NCI-H748 treated with DMSO at 0.1 percent for 48 hours (cell line): ENCODE results near the gene CPXM2.

Experiments used
- DNase-seq: peaks from one replicate; lab custom pipeline; 2025; lab: John Stamatoyannopoulos, UW

Gene CPXM2

DNA sequence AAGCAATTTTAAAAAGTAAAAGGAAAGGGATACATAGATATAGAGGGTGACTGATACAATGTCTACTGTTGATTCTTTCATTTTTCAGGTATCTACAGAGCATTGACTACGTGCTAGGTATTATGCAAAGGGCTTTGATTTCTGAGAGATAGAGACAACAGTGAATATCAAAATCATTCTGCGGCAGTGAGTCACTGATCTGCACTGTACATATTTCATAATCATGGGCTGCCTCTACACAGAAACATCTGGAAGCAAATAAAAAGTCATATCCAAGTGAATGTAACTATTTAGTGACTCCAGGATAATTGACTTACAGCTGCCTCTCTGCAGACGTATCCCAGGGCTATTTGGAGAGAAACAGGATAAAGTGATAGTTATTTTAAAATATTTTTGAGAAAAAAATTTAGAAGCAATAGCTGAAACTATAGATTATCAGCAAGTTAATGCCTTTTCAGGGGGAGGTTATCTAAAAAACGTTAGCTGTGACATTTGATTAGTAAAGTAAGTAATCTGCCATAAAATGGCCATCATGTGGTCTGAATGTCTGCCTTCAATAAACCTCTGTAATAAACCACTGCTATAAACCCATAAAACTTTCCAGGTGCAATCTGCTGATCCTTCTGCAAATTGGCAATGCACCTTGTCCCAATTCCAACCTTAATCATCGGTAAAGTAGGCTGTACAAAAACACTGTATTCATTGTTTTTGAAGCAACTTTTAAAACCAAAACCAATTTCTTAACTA is 43.7 kb downstream of the CPXM2 start:
- no peak for DNase-seq

GRCh38 chr10:123843835-123844234 is 47.8 kb downstream of the CPXM2 start:
- DNase-seq = no peak

- DNase-seq = no peak
Measured at GRCh38 chr10:123842692-123843385, 48.8 kb downstream of the CPXM2 start.

- DNase-seq = no peak
Measured at GRCh38 chr10:123841560-123841959, 50.0 kb downstream of the CPXM2 start.

GRCh38 chr10:123841115-123841514 is 50.5 kb downstream of the CPXM2 start:
- no peak for DNase-seq

DNA sequence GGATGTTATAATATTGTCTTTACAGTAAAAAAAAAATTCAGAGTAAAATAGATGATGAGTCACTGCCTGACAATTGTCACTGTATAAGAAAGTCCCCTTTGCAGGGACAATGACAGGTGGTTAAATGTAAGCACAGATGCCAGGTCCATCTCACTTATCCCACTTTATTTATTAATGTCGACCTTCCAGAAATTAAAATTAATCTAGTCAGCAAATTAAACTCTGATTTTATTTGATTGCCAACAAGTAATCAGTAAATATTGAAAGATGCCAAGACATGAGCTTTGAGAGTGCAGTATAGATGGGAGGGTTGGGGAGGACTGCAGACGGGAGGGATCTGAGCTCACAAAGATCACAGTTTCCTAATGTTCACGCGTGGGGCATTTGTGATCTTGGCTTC is 50.9 kb downstream of the CPXM2 start:
- no peak for DNase-seq

GRCh38 chr10:123838596-123839310 is 52.9 kb downstream of the CPXM2 start:
- no peak for DNase-seq

- no peak for DNase-seq
Measured at GRCh38 chr10:123837756-123838155, 53.9 kb downstream of the CPXM2 start.

- no peak for DNase-seq
Measured at GRCh38 chr10:123836418-123837145, 55.0 kb downstream of the CPXM2 start.

- no peak for DNase-seq
Measured at GRCh38 chr10:123835575-123835974, 56.0 kb downstream of the CPXM2 start.

GRCh38 chr10:123833170-123833850 is 58.3 kb downstream of the CPXM2 start:
- no peak for DNase-seq

DNA sequence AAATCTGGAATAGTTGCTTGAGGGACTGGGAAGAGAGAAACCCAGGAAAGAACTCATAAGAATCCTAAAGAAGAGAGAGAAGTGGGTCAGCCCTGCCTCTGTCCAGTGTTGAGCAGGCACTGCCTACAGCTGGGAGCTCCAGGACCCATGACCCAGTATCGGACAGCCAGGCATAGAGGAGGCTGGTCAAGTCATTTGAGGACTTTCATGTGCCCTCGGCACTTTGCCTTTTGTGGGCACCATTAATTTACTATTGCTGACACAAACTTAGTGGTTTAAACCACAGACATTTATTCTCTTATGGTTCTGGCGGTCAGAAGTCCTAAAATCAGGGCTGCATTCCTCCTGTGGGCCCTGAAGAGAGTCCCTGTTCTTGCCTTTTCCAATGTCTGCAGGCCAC is 60.3 kb downstream of the CPXM2 start:
- DNase-seq = no peak

- DNase-seq = no peak
Measured at GRCh38 chr10:123821136-123821535, 70.5 kb downstream of the CPXM2 start.

- DNase-seq = no peak
Measured at GRCh38 chr10:123809632-123810031, 82.0 kb downstream of the CPXM2 start.

- DNase-seq = no peak
Measured at GRCh38 chr10:123808906-123809305, 82.7 kb downstream of the CPXM2 start.

DNA sequence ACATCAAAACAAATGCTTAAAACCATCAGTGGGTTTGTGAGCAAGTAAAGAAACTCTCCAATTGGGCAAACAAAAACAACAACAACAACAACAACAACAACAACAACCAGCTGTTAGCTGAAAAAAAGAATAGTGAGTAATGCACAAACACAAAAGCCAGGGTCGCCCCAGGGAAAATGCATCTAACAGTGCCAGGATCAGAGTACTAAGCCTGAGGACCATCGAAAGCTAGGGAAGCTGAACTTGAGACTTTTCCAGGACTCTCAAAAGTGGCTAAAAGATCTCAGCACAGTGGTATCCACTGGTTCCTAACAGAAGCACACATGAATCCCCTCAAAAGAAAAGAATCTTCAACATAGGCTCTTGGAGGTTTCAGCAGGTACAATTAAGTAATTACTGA is 83.3 kb downstream of the CPXM2 start:
- DNase-seq = no peak

- DNase-seq = no peak
Measured at GRCh38 chr10:123807444-123808035, 84.1 kb downstream of the CPXM2 start.

- DNase-seq = no peak
Measured at GRCh38 chr10:123804716-123805115, 86.9 kb downstream of the CPXM2 start.

- no peak for DNase-seq
Measured at GRCh38 chr10:123800821-123801220, 90.8 kb downstream of the CPXM2 start.

- DNase-seq = no peak
Measured at GRCh38 chr10:123800289-123800688, 91.3 kb downstream of the CPXM2 start.

- DNase-seq = no peak
Measured at GRCh38 chr10:123798856-123799255, 92.8 kb downstream of the CPXM2 start.
